Measurements from ENCODE around the gene EMID1.

- TF ChIP-seq POLR2AphosphoS5 (IDR thresholded peaks at IDR 0.05; ENCODE audit: low read depth, low read length) (no peak), REST (IDR thresholded peaks at IDR 0.05; ENCODE audit: insufficient read depth in 1 of 2, low read depth in 2 of 2, low read length in 2 of 2) (no peak), SIN3A (IDR thresholded peaks at IDR 0.05; ENCODE audit: borderline replicate concordance, insufficient read depth, low read length) (no peak)
These were observed 9.6 kb upstream of the EMID1 start for GRCh38 chr22:29195964-29196666.
